ENCODE results near the gene TRIM14.
"Not testable (repeated sequence)": the region's sequence is repeated elsewhere in the genome, so short reads cannot be mapped to it uniquely, and the experiment has no call there.

Gene TRIM14

DNA sequence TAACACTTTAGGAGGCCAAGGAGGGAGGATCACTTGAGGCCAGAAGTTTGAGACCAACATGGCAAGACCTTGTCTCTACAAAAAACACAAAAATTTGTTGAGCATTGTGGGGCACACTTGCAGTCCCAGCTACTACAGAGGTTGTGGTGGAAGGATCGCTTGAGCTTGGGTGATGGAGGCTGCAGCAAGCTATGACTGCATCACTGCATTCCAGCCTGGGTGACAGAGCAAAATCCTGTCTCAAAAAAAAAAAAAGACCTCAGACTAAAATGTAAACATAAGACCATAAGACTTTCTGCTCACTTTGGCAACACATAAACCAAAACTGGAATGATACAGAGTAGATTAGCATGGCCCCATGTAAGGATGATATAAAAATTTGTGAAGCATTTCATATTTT is 87.1 kb downstream of the TRIM14 start:
- no peaks in the 10 kb centered on the region for H3K9me3 ChIP-seq
- H3K27me3 ChIP-seq = no peaks in the 10 kb centered on the region
- no peak overlapping the region for H3K4me3 ChIP-seq (ENCODE audit: low read depth, low read length)
- H3K36me3 ChIP-seq = no peaks in the 10 kb centered on the region
- no peak for DNase-seq
- H3K4me1 ChIP-seq = peaks cover 3% of the 10 kb centered on the region; the same call in 1 of the 2 replicates
- TF ChIP-seq, protein P1, sequence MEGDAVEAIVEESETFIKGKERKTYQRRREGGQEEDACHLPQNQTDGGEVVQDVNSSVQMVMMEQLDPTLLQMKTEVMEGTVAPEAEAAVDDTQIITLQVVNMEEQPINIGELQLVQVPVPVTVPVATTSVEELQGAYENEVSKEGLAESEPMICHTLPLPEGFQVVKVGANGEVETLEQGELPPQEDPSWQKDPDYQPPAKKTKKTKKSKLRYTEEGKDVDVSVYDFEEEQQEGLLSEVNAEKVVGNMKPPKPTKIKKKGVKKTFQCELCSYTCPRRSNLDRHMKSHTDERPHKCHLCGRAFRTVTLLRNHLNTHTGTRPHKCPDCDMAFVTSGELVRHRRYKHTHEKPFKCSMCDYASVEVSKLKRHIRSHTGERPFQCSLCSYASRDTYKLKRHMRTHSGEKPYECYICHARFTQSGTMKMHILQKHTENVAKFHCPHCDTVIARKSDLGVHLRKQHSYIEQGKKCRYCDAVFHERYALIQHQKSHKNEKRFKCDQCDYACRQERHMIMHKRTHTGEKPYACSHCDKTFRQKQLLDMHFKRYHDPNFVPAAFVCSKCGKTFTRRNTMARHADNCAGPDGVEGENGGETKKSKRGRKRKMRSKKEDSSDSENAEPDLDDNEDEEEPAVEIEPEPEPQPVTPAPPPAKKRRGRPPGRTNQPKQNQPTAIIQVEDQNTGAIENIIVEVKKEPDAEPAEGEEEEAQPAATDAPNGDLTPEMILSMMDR (IDR thresholded peaks at IDR 0.05; ENCODE audit: low read depth, low read length) = no peak

DNA sequence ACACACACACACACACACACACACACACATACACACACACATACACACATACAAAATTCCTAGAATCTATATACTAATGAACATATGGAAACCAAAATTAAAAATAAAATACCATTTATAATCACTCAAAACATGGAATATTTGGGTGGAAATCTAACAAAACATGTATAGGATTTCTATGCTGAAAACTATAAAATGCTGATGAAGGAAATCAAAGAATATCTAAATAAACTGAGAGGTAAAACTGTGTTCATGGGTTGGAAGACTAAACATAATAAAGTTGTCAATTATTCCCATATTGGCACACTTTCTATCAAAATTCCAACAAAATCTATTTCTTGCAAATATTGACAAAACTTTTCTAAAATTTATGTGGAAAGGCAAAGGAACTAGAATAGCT is 87.9 kb downstream of the TRIM14 start:
- H3K4me3 ChIP-seq (ENCODE audit: low read depth, low read length) = no peak overlapping the region
- H3K36me3 ChIP-seq = no peaks in the 10 kb centered on the region
- H3K27me3 ChIP-seq = no peaks in the 10 kb centered on the region
- no peak for DNase-seq
- TF ChIP-seq, protein P1 (IDR thresholded peaks at IDR 0.05; ENCODE audit: low read depth, low read length) = no peak
- H3K4me1 ChIP-seq = peaks cover 3% of the 10 kb centered on the region; the same call in 1 of the 2 replicates
- no peaks in the 10 kb centered on the region for H3K9me3 ChIP-seq

DNA sequence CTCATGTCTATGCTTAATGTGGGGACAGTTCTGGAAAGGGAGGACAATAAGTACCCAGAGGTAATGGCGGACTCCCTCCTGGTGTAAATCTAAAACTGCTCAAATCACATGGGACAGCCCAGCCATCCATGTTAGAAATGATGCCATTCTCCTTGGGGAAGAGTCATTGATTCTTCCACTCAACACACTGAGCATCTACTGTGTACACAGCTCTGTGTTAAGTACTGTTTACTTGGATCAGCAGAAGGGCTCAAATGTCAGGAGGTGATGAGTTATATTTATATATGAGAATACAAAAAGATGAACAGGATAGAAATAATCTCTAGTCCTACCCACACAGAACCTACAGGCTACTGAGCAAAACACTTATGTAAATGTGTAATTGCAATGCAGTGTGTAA is 94.3 kb downstream of the TRIM14 start:
- H3K4me3 ChIP-seq (ENCODE audit: low read depth, low read length) = no peak overlapping the region
- TF ChIP-seq, protein P1 (IDR thresholded peaks at IDR 0.05; ENCODE audit: low read depth, low read length) = no peak
- H3K36me3 ChIP-seq = peaks cover 14% of the 10 kb centered on the region
- H3K27me3 ChIP-seq = no peaks in the 10 kb centered on the region
- no peaks in the 10 kb centered on the region for H3K9me3 ChIP-seq
- no peaks in the 10 kb centered on the region for H3K4me1 ChIP-seq
- DNase-seq = no peak

DNA sequence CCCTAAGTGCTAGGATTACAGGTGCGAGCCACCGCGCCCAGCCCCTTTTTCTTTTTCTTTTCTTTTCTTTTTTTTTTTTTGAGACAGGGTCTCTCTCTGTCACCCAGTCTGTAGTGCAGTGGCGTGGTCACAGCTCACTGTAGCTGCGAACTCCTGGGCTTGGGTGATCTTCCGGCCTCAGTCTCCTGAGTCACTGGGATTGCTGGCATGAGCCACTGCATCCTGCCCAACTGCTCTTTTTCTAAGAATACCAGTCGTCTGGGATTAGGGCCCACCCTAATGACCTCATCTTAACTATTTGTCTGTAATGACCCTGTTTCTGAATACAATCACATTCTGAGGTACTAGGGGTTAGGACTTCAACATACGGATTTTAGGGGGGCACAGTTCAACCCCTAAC is 96.6 kb downstream of the TRIM14 start:
- H3K36me3 ChIP-seq = peaks cover 35% of the 10 kb centered on the region
- H3K4me3 ChIP-seq (ENCODE audit: low read depth, low read length) = no peak overlapping the region
- no peaks in the 10 kb centered on the region for H3K27me3 ChIP-seq
- no peaks in the 10 kb centered on the region for H3K4me1 ChIP-seq
- no peak for DNase-seq
- TF ChIP-seq, protein P1 (IDR thresholded peaks at IDR 0.05; ENCODE audit: low read depth, low read length) = no peak
- H3K9me3 ChIP-seq = no peaks in the 10 kb centered on the region

DNA sequence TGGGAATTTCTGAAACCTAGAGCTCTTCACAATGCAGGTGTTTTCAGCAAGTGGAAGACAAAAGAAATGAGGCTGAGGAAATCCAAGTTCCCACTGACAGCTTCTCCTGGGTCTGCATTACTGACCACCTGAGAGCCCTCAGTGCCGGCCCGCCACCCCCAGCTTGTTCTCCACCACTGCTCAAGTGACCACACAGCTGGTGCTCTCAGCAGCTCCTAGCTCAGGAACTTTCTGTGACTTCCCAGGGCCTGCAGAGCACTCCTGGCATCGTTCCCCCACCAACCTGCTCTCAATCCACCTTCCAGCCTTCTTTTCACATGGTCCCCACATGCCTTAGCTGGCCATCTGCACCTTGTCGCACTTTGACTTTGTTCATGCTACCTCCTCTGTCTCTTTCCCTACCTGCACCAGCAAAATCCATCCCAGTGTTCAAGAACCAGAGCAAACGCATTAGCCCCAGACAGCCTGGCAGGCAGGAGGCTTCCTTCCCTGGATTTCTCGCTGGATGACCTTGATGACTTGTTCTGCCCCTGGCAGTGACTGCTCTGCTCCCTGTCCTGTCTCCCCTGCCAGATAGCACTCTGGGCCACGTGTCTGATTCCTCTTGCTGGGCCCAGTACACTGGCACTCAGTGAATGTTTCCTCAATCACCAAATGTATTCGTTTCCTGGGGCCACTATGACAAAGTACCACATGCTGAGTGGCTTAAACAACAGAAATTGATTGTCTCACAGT is 97.5 kb downstream of the TRIM14 start:
- peak; percentile 37 for DNase-seq
- no peaks in the 10 kb centered on the region for H3K9me3 ChIP-seq
- H3K4me1 ChIP-seq = no peaks in the 10 kb centered on the region
- no peaks in the 10 kb centered on the region for H3K27me3 ChIP-seq
- H3K36me3 ChIP-seq = peaks cover 45% of the 10 kb centered on the region
- H3K4me3 ChIP-seq (ENCODE audit: low read depth, low read length) = no peak overlapping the region
- TF ChIP-seq, protein P1 (IDR thresholded peaks at IDR 0.05; ENCODE audit: low read depth, low read length) = no peak

DNA sequence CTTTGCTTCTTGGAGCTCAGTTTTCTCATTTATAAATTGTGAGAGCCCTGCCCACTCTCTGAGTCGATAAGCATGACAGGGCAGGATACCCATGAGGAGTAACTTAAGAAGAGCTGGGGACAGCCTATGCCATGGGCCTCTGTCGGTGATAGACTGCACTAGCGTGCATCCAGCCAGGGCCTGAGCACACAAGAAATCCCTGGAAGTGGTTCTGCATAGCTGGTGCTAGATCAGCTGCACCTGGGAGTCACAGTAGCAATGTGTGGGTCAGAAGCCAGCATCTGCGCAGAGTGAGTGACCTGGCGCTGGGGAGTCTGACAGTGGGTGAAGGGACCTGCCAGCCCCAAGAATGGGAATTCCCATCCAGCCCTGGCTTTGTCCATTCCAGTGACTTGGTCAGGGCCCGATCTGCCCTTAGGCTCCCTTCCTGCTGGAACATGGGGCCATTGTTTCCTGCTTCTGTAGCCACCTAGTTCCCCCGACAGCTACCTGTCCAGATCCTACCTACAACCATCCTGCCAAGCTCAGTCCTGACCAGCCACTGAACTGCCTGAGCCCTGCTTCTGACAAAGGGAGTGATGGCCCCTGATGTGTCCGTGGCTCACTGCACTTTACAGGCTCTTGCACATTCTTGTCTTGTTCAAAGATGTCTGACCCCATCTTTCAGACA is 98.4 kb downstream of the TRIM14 start:
- TF ChIP-seq, protein P1 (IDR thresholded peaks at IDR 0.05; ENCODE audit: low read depth, low read length) = no peak
- DNase-seq = no peak
- H3K4me3 ChIP-seq (ENCODE audit: low read depth, low read length) = no peak overlapping the region
- no peaks in the 10 kb centered on the region for H3K27me3 ChIP-seq
- H3K4me1 ChIP-seq = no peaks in the 10 kb centered on the region
- H3K36me3 ChIP-seq = peaks cover 53% of the 10 kb centered on the region
- H3K9me3 ChIP-seq = no peaks in the 10 kb centered on the region

DNA sequence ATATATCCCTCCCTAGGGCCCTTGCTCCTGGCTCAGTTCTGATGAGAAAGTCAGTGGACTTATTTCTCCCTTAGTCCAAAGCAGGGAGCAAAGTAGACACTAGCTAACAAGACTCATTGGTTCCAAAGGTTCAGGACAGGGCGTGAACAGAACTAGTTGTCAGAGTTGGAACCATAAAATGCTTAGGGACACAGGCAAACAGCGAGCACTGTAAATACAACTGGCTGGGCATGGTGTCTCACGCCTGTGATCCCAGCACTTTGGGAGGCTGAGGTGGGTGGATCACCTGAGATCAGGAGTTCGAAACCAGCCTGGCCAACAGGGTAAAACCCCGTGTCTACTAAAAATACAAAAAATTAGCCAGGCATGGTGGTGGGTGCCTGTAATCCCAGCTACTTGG is 99.2 kb downstream of the TRIM14 start:
- H3K4me1 ChIP-seq; H3K9me3 ChIP-seq; DNase-seq; H3K27me3 ChIP-seq; H3K4me3 ChIP-seq (ENCODE audit: low read depth, low read length): not testable (repeated sequence)
- H3K36me3 ChIP-seq = peaks cover 58% of the 10 kb centered on the region
